ENCODE data around the gene DIAPH2.

- TF ChIP-seq, protein P1, sequence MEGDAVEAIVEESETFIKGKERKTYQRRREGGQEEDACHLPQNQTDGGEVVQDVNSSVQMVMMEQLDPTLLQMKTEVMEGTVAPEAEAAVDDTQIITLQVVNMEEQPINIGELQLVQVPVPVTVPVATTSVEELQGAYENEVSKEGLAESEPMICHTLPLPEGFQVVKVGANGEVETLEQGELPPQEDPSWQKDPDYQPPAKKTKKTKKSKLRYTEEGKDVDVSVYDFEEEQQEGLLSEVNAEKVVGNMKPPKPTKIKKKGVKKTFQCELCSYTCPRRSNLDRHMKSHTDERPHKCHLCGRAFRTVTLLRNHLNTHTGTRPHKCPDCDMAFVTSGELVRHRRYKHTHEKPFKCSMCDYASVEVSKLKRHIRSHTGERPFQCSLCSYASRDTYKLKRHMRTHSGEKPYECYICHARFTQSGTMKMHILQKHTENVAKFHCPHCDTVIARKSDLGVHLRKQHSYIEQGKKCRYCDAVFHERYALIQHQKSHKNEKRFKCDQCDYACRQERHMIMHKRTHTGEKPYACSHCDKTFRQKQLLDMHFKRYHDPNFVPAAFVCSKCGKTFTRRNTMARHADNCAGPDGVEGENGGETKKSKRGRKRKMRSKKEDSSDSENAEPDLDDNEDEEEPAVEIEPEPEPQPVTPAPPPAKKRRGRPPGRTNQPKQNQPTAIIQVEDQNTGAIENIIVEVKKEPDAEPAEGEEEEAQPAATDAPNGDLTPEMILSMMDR (IDR thresholded peaks at IDR 0.05 in 8 of 11, conservative IDR thresholded peaks at IDR 0.05 in 3 of 11), result no peak
- TF ChIP-seq POLR2A (IDR thresholded peaks at IDR 0.05), result no peak
These were observed 952.0 kb downstream of the DIAPH2 start for GRCh38 chrX:97636473-97637140.

All from spleen (tissue), 7 donors.